Hippocampal formation (tissue), 2 donors: ENCODE data around the gene CHRNA5.
"Not testable (repeated sequence)": the region's sequence is repeated elsewhere in the genome, so short reads cannot be mapped to it uniquely, and the experiment has no call there.

ENCODE experiments used
- DNase-seq, 2 donors: peaks; one replicate each; lab custom pipeline; 2025; lab: John Stamatoyannopoulos, UW

Gene CHRNA5

DNA sequence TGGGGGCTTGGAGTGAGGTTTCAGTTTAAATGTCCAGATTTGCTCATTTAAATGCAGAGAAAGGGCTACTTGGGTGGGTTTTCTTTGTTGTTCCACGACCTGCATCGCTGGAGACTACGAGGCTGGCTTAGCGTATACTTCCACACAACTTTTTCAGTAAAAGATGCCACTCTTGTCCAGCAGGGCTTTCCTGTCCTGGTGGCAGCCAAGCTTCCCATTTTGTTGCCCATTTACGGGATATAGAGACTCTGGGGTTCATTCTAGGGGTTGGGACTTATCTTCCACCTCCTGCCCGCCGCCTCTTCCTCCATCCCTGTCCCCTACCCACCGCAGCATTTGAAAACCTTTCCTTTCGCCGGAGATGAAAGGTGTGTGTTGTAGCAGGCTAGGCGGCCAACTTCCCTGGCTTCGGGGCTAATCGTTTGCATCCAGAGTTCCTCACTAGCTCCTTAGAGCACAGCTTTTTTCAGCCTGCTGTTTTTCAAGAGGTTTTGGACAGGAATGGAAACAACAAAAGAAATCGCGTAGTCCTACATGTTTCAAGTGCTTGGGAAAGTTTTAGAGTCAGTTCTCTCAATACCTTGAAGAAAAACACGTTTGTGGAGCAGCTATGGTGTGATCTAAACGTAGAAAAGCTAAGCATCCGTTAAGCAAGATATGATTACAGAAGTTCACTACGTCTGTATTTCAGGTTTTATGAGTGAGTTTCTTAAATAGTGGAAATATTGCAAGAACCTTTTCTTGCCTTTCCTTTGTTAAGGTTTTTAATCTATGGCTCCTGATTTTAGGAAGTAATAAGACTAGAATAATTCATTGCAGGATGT is 843 bp downstream of the CHRNA5 start:
- DNase-seq: no peak

DNA sequence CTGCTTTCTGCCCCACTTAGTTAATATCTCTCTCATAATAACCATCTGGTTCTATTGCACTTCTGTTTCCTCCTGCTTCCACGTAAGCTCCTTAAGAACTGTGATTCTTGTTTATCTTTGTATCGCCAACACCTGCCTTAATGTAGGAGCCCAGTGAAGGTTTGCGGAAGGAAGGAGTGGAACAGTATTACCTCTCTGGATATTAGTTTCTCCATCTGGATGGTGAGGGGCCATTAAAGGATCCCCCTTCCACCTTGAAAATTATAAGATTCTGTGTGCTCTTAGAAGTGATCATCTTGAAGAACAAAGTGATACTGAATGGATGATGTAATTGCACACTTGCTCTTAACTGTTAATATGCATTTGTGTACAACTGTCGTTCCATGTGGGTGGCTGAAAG is 2.2 kb downstream of the CHRNA5 start:
- no peak for DNase-seq

DNA sequence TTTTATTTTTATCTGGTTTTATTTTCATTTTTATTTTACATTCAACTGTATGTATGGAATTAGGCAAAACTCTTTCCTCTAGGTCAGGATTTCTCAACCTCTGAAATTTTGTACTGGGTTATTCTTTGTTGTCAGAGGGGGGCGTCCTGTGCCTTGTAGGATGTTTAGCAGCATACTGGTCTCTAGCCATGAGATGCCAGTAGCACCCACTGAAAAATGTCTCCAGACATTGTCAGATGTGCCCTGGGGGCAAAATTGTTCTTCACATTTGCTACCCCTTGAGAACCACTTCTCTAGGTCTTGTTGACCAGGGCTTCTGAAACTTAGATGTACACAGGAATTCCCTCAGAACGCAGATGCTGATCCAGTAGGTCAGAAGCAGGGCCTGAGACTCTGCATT is 5.4 kb downstream of the CHRNA5 start:
- DNase-seq: no peak

DNA sequence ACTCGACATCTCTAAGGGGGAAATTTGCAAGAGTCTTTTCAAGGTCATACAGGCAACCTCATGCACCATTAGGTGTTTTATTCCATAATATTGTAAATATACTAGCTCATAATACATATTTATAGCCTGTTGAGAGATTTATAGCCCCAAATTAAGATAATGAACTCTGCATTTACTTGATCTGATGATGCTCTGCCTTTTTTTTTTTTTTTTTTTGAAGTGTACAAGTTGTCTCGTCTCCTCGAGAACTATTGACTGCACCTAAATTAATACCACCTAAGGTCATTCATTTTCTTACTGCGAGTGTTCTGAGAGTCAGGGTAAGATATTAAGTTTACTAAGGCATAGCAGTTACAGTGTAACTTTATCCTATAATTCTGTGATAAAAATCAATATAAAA is 6.1 kb downstream of the CHRNA5 start:
- no peak for DNase-seq

DNA sequence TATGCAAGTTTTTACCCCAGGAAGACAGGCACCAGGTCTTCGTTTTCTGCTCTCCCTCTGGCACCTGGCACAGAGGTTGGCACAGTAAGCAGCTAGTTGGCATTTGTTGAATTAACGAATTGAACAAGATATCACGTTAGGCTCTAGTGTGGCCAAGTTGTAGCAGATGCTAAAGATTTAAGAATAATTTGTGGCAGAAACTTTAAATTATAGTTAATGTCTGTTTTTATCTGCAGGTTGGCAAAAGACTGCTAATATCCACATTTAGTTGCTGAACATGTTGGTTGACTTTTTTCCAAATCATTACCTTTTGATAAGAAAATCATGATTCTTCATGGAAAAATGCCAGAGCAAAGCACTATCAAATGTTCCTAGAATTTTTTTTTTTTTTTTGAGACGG is 8.1 kb downstream of the CHRNA5 start:
- DNase-seq: no peak

DNA sequence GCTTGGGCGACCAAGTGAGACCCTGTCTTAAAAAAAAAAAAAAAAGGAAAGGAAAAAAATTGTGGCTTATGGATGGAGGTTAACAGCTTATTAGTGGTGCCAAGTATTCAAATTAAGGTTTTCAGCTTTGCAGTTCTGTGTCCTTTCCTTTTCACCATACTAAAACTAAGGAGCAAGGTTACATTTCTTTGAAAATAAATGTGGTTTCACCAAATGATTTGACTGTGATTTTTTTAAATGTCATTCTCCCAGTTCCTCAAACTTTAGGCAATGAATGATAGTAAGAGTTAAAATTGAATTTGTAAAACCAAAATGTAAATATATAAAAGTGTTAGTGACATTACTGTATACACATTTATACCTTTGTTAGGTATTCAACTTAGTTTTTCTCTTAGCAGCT is 9.6 kb downstream of the CHRNA5 start:
- DNase-seq: no peak

DNA sequence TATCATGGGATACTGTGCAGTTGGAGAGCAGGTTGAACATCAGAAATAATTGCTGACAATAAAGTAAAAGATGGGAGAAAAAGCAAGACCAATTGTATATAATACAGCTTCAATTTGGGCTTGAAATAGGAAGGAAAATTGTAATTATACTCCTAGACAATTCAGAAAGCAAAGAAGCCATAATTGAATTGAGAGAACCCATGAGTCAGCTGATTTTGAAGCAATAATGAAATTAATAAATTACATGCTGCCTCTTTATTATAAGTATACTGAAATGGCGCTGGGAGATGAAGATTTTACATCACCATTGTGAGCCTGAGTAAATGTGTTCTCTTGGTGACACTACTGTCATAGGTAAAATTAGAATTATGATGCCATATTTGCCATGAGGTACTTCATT is 32.3 kb downstream of the CHRNA5 start:
- DNase-seq: no peak

DNA sequence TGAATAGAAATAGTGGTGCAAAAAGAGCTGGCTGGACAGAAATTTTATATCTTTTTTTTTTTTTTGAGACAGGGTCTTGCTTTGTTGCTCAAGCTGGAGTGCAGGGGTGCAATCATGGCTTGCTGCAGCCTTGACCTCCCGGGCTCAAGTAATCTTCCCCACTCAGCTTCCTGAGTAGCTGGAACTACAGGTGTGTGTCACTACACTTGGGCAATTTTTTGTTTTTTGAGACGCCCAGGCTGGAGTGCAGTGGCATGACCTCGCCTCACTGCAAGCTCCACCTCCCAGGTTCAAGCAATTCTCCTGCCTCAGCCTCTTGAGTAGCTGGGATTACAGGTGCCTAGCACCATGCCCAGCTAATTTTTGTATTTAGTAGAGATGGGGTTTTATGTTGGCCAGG is 33.0 kb downstream of the CHRNA5 start:
- no peak for DNase-seq

DNA sequence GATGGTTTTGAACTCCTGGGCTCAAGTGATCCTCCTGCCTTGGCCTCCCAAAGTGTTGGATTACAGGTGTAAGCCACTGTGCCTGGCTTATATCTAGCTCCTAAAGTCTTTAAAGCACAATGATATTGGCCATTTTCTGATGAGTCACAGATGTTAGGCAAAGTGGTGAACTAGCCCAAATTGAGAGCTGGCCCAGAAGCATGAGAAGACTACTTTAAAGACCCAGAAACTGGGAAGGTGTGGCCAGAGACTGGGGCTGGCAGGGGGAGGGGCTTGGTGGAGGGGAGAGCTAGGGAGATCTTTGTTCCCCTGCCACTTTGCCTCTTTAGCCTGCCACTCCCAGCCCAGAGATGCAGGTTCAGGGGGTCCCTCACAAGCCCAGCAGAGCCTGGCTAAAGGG is 33.9 kb downstream of the CHRNA5 start:
- DNase-seq: no peak

DNA sequence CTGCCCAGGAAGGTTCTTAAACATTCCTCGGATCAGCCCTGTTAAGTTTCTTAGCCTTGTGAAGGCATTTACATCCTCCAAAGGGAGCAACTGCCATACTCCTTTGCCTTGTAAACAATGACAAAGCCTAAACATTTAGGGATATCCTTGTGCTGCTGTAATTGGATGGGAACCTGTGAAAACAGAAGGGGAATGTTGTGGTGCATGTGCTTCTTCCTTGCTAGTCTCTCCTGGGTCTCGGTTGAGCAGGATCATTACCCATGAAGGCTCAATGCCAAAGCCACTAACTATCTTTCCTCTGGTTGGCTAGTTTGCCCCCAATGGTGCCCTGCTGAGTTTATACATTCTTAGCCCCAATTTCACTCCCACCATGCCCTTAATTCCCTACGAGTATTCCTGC is 38.1 kb downstream of the CHRNA5 start:
- DNase-seq: no peak

DNA sequence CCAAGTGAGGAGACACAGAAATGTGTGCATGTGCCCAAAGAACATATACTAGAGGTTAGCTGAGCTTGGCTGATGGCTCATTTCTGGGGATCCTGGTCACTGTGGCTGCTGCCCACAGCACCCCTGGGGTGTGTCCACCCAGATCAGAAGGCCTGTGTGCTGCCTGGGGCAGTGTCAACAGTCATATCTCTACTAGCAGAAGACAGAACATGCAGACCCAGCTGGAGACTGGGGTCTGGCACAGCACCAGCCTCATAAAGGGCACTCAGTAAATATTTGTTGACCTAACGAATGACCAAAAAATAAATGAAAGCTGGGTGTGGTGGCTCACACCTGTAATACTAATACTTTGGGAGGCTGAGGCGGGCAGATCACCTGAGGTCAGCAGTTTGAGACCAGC is 39.1 kb downstream of the CHRNA5 start:
- no peak for DNase-seq

DNA sequence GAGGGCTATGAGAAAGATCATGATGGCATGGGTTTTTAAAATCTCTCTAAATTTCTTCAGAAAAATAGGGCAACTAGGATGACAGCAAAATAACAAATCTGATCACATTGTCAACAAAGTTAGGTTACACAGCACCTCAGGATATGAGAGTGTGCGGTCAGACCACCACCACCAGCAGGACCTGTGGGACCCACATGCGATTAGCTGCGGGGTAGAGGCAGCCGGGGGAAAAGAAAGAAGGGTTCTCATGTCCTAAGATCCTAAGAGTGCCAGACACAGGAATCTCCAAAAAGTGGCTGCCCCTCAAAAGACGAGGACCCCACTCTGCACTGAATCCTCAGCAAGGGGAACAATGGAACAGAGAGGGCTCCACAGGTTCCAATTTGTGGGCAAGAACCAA is 39.9 kb downstream of the CHRNA5 start:
- no peak for DNase-seq

DNA sequence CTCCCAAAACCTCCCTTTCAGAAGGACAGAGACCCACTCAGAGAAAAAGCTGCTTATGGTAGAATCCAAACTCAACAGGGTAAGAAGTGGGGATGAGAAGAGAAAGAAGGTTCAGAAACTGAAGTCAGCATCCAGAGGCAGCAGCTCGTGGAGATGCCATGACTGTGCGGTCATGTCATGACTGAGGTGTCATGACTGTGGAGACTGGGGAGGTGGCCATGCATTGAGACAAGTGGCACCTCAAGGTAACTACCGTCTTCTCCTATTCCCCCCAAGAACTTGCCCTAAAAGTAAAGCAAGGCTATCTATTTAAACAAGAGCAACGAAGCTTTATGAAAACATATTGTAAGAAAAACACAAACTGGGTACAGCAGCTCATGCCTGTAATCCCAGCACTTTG is 40.4 kb downstream of the CHRNA5 start:
- DNase-seq: no peak

DNA sequence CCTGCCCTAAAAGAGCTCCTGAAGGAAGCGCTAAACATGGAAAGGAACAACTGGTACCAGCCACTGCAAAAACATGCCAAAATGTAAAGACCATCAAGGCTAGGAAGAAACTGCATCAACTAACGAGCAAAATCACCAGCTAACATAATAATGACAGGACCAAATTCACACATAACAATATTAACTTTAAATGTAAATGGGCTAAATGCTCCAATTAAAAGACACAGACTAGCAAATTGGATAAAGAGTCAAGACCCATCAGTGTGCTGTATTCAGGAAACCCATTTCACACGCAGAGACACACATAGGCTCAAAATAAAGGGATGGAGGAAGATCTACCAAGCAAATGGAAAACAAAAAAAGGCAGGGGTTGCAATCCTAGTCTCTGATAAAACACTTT is 44.2 kb downstream of the CHRNA5 start:
- not testable (repeated sequence) for DNase-seq

DNA sequence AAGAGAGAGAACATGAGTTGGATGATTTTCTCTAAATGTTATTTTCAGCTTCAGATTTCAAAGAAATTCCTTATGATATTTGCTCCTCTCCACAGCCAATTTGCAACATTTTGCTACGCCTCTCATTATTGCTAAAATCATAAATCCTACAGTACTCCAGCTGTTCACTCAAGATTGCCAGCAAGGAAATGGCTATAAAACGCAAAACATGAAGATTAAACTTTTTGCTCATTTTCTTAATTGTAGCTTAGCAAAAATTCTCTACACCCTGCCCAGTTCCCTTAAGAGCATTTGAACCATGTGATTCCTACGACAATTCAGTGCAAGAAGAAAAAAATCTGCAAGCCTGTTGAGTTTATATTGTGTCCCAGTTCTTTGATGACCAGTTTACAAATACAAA is 48.7 kb downstream of the CHRNA5 start:
- DNase-seq: no peak

DNA sequence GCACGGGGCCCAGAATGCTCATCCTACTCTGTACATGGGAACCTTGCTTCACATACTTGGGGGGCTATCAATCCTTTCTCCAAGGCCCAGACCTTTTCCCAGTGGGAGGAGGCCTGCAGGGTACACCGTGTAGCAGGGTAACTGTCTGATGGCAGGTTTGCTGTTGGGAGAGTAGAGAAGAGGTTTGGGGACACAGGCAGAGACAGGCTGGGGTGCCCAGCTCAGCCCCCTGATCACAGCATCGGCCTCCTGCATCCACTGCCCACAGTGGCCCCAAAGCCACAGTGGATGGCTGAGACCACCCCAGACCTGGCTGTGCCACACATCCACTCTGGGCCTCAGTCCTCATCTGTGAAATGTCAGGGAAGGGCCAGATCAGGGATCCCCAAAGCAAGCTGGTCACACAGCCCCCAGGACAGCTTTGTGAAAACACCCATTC is 49.9 kb downstream of the CHRNA5 start:
- DNase-seq: no peak

DNA sequence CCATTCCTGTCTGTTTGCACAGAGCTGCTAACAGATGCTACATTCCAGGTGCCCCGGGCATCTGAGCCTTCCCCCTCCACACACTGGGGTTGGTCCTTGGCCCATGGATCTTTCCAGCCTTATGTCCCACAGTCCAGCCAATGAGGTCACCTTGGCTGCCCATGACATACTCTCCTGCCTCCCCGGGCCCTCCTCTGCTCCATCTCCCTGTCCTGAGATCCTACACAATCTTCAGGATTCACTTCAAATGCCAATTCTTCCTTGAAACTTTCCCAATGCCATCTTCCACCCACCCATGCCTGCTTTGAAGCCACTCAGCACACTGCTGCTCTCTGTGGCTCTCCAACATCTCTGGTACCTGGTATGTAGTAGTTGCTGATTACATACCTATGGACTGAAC is 51.2 kb downstream of the CHRNA5 start:
- no peak for DNase-seq

DNA sequence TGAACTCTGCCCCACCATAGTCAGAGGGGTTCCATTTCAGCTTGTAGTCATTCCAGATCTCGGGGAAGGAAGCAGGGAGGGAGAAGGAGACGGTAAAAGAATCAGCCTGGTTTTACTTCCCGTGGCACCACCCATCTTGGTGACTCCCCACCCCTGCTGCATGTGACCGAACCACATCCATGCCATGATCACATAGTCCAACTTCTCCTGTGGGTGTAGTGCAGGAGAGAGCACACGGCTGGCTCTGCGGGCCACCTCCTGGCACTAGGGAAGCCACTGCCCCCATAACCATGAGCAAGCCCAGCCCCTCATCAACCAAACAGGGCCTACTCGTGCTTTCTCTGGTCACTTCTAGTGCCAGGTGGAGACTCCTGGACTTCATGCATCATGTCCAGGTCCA is 51.8 kb downstream of the CHRNA5 start:
- DNase-seq: no peak

DNA sequence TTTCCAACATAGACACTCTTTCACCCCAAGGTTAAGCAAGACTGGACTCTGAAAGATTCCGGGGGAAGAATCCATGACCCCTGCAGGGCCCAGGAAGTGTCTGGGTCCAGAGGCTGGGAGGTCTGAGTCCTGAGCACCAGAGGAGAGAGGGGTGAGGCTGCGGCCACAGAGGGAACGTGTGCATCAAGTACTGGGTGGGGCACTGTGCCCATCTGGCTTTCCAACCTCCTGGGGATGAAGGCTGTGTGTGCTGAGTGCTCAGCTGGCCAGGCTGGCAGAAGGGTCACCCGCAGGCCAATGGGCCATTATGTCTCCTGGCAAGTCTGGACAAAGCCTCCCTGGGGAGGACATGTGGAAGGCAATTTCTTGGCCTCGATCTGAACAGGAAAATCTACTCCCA is 52.2 kb downstream of the CHRNA5 start:
- DNase-seq: no peak

DNA sequence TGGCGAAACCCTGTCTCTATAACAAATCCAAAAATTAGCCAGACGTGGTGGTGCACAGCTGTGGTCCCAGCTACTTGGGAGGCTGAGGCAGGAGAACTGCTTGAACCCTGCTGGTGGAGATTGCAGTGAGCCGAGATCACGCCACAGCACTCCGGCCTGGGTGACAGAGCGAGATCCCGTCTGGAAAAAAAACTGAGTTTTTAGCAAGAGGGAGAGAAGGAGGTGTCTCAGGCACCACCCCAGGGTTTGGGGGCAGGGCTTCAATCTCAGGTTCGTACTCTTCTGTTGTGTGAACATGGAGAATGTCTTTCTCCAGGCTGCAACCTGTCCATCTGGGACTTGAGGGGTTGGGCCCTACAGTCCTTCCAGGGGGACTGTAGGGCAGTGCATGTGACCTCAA is 52.7 kb downstream of the CHRNA5 start:
- no peak for DNase-seq

DNA sequence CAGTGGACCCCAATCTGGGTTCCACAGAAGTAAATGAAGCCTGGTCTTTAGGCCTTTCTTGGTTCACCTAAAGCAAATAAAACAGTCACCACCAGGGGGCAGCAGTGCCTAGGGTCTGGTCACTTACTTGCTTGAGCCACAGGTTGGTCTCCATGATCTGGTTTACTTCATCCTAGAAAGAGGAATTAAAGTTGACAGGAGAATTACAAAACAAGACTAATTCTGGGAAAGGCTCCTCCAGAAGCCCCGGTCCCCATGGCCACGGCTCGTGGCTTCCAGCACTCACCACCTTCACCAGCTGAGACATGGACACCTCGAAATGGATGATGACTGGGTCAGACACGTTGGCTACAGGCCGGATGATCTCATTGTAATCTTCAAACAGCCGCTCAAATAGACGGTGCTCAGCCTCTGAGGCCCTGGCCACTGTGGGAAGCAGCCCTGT is 53.2 kb downstream of the CHRNA5 start:
- peak; percentile 21 to 76 for DNase-seq

DNA sequence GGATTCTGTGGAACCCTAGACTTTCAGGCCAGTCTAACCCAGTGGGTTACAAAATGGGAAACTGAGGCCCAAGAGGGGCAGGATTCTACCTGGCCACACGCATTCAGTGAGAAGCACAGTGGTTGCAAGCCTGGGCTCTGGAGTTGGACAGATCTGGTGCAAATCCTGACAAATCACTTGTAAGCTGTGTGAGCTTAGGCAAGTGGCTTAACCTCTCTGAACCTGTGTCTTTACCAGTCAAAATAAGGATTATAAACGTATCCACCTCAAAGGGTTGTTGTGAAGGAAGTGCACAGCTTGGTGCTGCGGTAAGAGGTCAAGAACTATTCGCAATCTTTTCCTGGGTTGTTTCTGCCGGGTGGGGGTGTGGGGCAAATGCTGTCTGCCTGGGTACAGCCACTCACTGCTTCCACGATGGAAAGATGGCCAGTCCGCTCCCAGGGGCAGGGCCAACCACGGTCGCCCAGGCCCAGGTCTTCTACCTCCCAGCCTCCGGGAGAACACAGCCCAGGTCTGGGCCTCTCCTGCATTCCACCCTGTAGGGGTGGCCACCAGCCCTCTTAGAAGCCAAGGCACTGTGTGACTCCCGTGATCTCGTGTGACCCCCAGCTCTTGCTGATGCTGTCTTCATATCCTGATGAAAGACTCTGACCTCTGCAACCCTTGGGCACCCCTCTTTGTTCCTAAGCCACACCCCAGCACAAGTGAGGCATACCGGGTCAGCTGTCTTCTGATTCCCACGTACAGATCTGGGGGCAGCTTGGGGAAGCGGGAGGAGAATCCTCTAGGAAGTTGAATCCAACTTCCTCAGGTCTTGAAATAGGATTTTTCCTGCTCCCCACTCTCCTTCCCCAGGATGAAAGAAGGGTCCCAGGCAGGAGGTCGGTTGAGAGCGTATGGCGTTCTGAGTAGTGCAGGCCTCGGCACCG is 54.0 kb downstream of the CHRNA5 start:
- no peak for DNase-seq

DNA sequence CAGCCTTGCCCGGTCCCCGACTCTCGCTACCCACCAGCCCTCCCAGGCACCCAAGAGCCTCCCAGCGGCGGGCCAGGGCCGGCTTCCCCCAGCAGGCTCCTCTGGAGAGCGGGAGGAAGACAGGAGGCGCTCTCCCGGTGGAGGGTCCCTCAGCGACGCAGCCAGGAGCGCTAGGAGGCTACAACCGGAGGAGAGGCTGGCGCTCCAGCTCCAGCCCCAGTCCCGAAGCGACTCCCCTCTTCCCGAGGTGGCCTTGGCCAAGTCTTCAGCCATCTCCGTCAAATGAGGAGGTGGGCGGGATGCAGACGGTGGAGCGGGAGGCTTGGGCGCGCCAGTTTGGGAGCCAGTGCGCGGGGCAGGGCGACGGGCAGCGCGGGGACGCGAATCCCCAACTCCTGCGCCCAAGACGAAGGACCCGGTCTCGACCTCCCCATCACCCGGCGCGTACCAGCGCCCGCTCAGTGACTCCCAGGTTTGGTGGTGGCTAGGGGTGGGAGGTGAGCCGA is 54.8 kb downstream of the CHRNA5 start:
- no peak for DNase-seq
